Endodermal cell (in vitro differentiated cells): Measurements from ENCODE around the gene FAM53A. TPM values are rescaled to one million over a fixed set of nuclear protein-coding genes. Genes with fewer than 3 reads are reported as not detected.

ENCODE experiments used
- DNase-seq: peaks from one replicate; pipeline ENCODE4 v3.0.0-alpha.2; 2017
- H3K27ac ChIP-seq: 2 replicates; pipeline ENCODE4 v1.5.1; 2013; ENCODE audit warnings: mild to moderate bottlenecking, low read depth, low read length, moderate library complexity
- H3K27me3 ChIP-seq: 2 replicates; pipeline ENCODE4 v1.6.1; 2013; ENCODE audit warnings: mild to moderate bottlenecking, low read length, moderate library complexity; ENCODE audit not compliant: insufficient read depth, control insufficient read depth, poor library complexity, severe bottlenecking
- H3K36me3 ChIP-seq: 2 replicates; pipeline ENCODE4 v1.7.0; 2013; ENCODE audit warnings: mild to moderate bottlenecking, low read length, moderate library complexity; ENCODE audit not compliant: control insufficient read depth, insufficient read depth
- H3K4me1 ChIP-seq: one replicate; pipeline ENCODE4 v1.7.0; 2013; ENCODE audit warnings: low read length; ENCODE audit not compliant: control insufficient read depth, insufficient read depth
- H3K4me3 ChIP-seq: 2 replicates; pipeline ENCODE4 v1.5.1; 2013; ENCODE audit warnings: mild to moderate bottlenecking, low read length, moderate library complexity
- H3K9ac ChIP-seq: 2 replicates; pipeline ENCODE4 v1.6.1; 2013; ENCODE audit warnings: mild to moderate bottlenecking, low read length, moderate library complexity; ENCODE audit not compliant: poor library complexity, severe bottlenecking; ENCODE audit errors: extremely low read depth
- H3K9me3 ChIP-seq: 2 replicates; pipeline ENCODE4 v1.6.1; 2013; ENCODE audit warnings: mild to moderate bottlenecking, low read length, moderate library complexity; ENCODE audit not compliant: control insufficient read depth
- H3K27ac Mint-ChIP-seq: 2 replicates; pipeline ENCODE4 v1.8.0; 2020; ENCODE audit warnings: mixed read lengths
- H3K27me3 Mint-ChIP-seq: 2 replicates; pipeline ENCODE4 v1.8.0; 2021; ENCODE audit warnings: mild to moderate bottlenecking, mixed read lengths; ENCODE audit not compliant: insufficient read depth
- H3K36me3 Mint-ChIP-seq: 2 replicates; pipeline ENCODE4 v1.8.0; 2020; ENCODE audit warnings: low read depth, mixed read lengths
- H3K4me1 Mint-ChIP-seq: 2 replicates; pipeline ENCODE4 v1.8.0; 2020; ENCODE audit warnings: mixed read lengths
- H3K4me3 Mint-ChIP-seq: 2 replicates; pipeline ENCODE4 v1.8.0; 2020; ENCODE audit warnings: mild to moderate bottlenecking, moderate library complexity, mixed read lengths
- H3K9me3 Mint-ChIP-seq: 2 replicates; pipeline ENCODE4 v1.8.0; 2020; ENCODE audit warnings: mild to moderate bottlenecking, mixed read lengths
- CTCF ChIP-seq: fragments of 200-600 bp; sonication (generic); conservative IDR thresholded peaks from 2 replicates; pipeline ENCODE4 v1.5.0; 2021; ENCODE audit warnings: antibody characterized with exemption, mild to moderate bottlenecking
- WGBS, 2 experiments: methylation state at CpG; one replicate each; pipeline versions ENCODE4 v1.1.5 to v1.1.7; 2013; ENCODE audit warnings: missing lambda C conversion rate in 2 of 2, mixed read lengths in 1 of 2; ENCODE audit not compliant: insufficient coverage in 1 of 2, insufficient read length in 1 of 2; 5-methylcytosine and 5-hydroxymethylcytosine counted together
- total RNA-seq, 2 donors: library from RNA; stranded (reverse); fragmentation: NEBNext Ultra II Directional in 1 of 2; extraction: Animal tissue kit (Norgen Biotek cat#: 25700) in 1 of 2; gene quantifications; 2 replicates in 1 of 2; 3 replicates in 1 of 2; pipeline ENCODE4 v1.2.1, GENCODE V29; 2021

FAM53A gene
- total RNA-seq, 2 donors from 2014 or later, result 3.7 to 4.9 TPM

GRCh38 chr4:1604181-1604705 is 79.9 kb downstream of the FAM53A start:
- no peaks in the 10 kb centered on the region for H3K36me3 ChIP-seq
- 88% methylated on average over 8 to 23 of the region's 23 CpGs for WGBS, 2 experiments
- no peak overlapping the region for H3K4me3 ChIP-seq
- TF ChIP-seq CTCF, result no peak
- DNase-seq, result no peak
- no peaks in the 10 kb centered on the region for H3K27me3 ChIP-seq
- Mint-ChIP-seq H3K27ac (no peak overlapping the region), H3K9me3 (no peaks in the 10 kb centered on the region), H3K4me3 (no peak overlapping the region), H3K4me1 (no peaks in the 10 kb centered on the region), H3K36me3 (no peaks in the 10 kb centered on the region), H3K27me3 (no peaks in the 10 kb centered on the region)
- H3K4me1 ChIP-seq, result no peaks in the 10 kb centered on the region
- no peaks in the 10 kb centered on the region for H3K9me3 ChIP-seq
- no peak overlapping the region for H3K9ac ChIP-seq
- H3K27ac ChIP-seq, result no peak overlapping the region

GRCh38 chr4:1603413-1604135 is 80.5 kb downstream of the FAM53A start:
- Histone ChIP-seq H3K9ac (no peak overlapping the region), H3K36me3 (no peaks in the 10 kb centered on the region)
- no peaks in the 10 kb centered on the region for H3K27me3 Mint-ChIP-seq

GRCh38 chr4:1602655-1603412 is 81.3 kb downstream of the FAM53A start:
- Histone ChIP-seq H3K27ac (no peak overlapping the region), H3K9me3 (no peaks in the 10 kb centered on the region), H3K4me1 (no peaks in the 10 kb centered on the region), H3K9ac (no peak overlapping the region), H3K36me3 (no peaks in the 10 kb centered on the region), H3K27me3 (no peaks in the 10 kb centered on the region), H3K4me3 (no peak overlapping the region)
- no peak for TF ChIP-seq CTCF
- WGBS, 2 experiments, result 91 to 93% methylated on average over 23 to 43 of the region's 43 CpGs
- Mint-ChIP-seq H3K4me3 (no peak overlapping the region), H3K27me3 (no peaks in the 10 kb centered on the region), H3K27ac (no peak overlapping the region), H3K9me3 (no peaks in the 10 kb centered on the region), H3K4me1 (no peaks in the 10 kb centered on the region), H3K36me3 (no peaks in the 10 kb centered on the region)
- no peak for DNase-seq

More at GRCh38 chr4:1603413-1604135, 80.5 kb downstream of the FAM53A start:
- no peaks in the 10 kb centered on the region for H3K27me3 ChIP-seq
- no peak overlapping the region for H3K27ac Mint-ChIP-seq
- H3K36me3 Mint-ChIP-seq, result no peaks in the 10 kb centered on the region
- no peaks in the 10 kb centered on the region for H3K4me1 Mint-ChIP-seq
- H3K4me3 ChIP-seq, result no peak overlapping the region
- H3K27ac ChIP-seq, result no peak overlapping the region
- H3K4me3 Mint-ChIP-seq, result no peak overlapping the region
- WGBS, 2 experiments, result 87 to 88% methylated on average over 9 to 17 of the region's 17 CpGs
- no peak for DNase-seq
- no peaks in the 10 kb centered on the region for H3K9me3 ChIP-seq
- H3K9me3 Mint-ChIP-seq, result no peaks in the 10 kb centered on the region
- no peak for TF ChIP-seq CTCF
- no peaks in the 10 kb centered on the region for H3K4me1 ChIP-seq
